ENCODE results near the gene BGLAP. TPM values are rescaled to one million over a fixed set of nuclear protein-coding genes. Genes with fewer than 3 reads are reported as not detected.

BGLAP gene
- total RNA-seq, 3 donors from 2014 or later (not counting 1 experiment from before 2014, with no cell fraction given) = 0.45 to 1.6 (median 1.1) TPM

GRCh38 chr1:156291226-156292061 lies 49.5 kb downstream of the BGLAP start:
- Mint-ChIP-seq H3K27me3 (ENCODE audit: low read depth in 2 of 2) (no peaks in the 10 kb centered on the region), H3K36me3 (no peaks in the 10 kb centered on the region), H3K9me3 (no peaks in the 10 kb centered on the region), H3K27ac (peak overlapping the region; percentile 61 to 88), H3K4me3 (peak overlapping the region; percentile 80), H3K4me1 (peaks cover 6 to 32% of the 10 kb centered on the region in 2 donors)
- WGBS (ENCODE audit: insufficient coverage) = 53% methylated on average over 37 of the region's 37 CpGs
- Histone ChIP-seq H3K27me3 (ENCODE audit: control insufficient read depth, insufficient read depth, low read length) (no peaks in the 10 kb centered on the region), H3K9me3 (ENCODE audit: control insufficient read depth, insufficient read depth, low read length) (no peaks in the 10 kb centered on the region), H3K4me3 (ENCODE audit: low read length) (no peak overlapping the region), H3K27ac (ENCODE audit: low read length) (peak overlapping the region; percentile 8), H3K36me3 (ENCODE audit: control insufficient read depth, insufficient read depth, low read length) (peaks cover 2% of the 10 kb centered on the region), H3K4me1 (ENCODE audit: control insufficient read depth, insufficient read depth, low read length) (peaks cover 24% of the 10 kb centered on the region)
- TF ChIP-seq, protein P1, sequence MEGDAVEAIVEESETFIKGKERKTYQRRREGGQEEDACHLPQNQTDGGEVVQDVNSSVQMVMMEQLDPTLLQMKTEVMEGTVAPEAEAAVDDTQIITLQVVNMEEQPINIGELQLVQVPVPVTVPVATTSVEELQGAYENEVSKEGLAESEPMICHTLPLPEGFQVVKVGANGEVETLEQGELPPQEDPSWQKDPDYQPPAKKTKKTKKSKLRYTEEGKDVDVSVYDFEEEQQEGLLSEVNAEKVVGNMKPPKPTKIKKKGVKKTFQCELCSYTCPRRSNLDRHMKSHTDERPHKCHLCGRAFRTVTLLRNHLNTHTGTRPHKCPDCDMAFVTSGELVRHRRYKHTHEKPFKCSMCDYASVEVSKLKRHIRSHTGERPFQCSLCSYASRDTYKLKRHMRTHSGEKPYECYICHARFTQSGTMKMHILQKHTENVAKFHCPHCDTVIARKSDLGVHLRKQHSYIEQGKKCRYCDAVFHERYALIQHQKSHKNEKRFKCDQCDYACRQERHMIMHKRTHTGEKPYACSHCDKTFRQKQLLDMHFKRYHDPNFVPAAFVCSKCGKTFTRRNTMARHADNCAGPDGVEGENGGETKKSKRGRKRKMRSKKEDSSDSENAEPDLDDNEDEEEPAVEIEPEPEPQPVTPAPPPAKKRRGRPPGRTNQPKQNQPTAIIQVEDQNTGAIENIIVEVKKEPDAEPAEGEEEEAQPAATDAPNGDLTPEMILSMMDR (IDR thresholded peaks at IDR 0.05) = no peak
- intact Hi-C loops (cut with micrococcal nuclease) = no loop called here
- DNase-seq = peak in 1 of 2 donors; percentile 52
- peak; percentile 80 to 84 (median 84) for ATAC-seq

Other genes with a start within 250 kb of the BGLAP start
- gene SSR2, start 221.2 kb upstream of the BGLAP start, total RNA-seq = 100 to 1,000 TPM; 209 to 215 (median 211) TPM
- 10 to 100 TPM; 14.4 to 23.5 (median 23.5) TPM for gene UBQLN4, start 188.4 kb upstream of the BGLAP start, total RNA-seq
- 10 to 100 TPM; 23.5 to 26.1 (median 24.6) TPM for gene LAMTOR2, start 187.4 kb upstream of the BGLAP start, total RNA-seq
- under 1 TPM in 1 of 3 donors, not detected in 2; 0.82 TPM for gene RAB25, start 181.0 kb upstream of the BGLAP start, total RNA-seq
- under 1 TPM; 0.05 to 0.16 (median 0.14) TPM for gene MEX3A, start 159.7 kb upstream of the BGLAP start, total RNA-seq
- 100 to 1,000 TPM; 201 to 504 (median 273) TPM for gene LMNA, start 127.5 kb upstream of the BGLAP start, total RNA-seq
- gene SEMA4A, start 88.6 kb upstream of the BGLAP start, total RNA-seq = 10 to 100 TPM in 1 of 3 donors, 1 to 10 TPM in 2; 2.6 to 13.0 (median 7.0) TPM
- gene SLC25A44, start 48.1 kb upstream of the BGLAP start, total RNA-seq = 10 to 100 TPM; 17.1 to 49.2 (median 22.0) TPM
- 10 to 100 TPM; 61.5 to 70.3 (median 64.0) TPM for gene PMF1, start 29.2 kb upstream of the BGLAP start, total RNA-seq
- 1 to 10 TPM; 2.6 to 5.5 (median 3.5) TPM for gene PAQR6, start 5.9 kb downstream of the BGLAP start, total RNA-seq
- gene SMG5, start 40.6 kb downstream of the BGLAP start, total RNA-seq = 10 to 100 TPM; 76.7 to 93.9 (median 87.6) TPM
- 1 to 10 TPM; 3.3 to 5.8 (median 5.0) TPM for gene TMEM79, start 42.1 kb downstream of the BGLAP start, total RNA-seq
- 10 to 100 TPM; 22.9 to 29.1 (median 26.8) TPM for gene GLMP, start 53.5 kb downstream of the BGLAP start, total RNA-seq
- under 1 TPM in 1 of 3 donors, not detected in 2; 0.42 TPM for gene VHLL, start 57.1 kb downstream of the BGLAP start, total RNA-seq
- gene CCT3, start 96.1 kb downstream of the BGLAP start, total RNA-seq = 10 to 100 TPM; 70.3 to 87.5 (median 79.8) TPM
- not detected for gene TSACC, start 96.3 kb downstream of the BGLAP start, total RNA-seq
- gene RHBG, start 127.0 kb downstream of the BGLAP start, total RNA-seq = not detected